Pancreas (tissue), 10 donors: ENCODE measurements around the gene PPARA. TPM values are rescaled to one million over a fixed set of nuclear protein-coding genes. Genes with fewer than 3 reads are reported as not detected.
A peak's percentile ranks its signal among the peaks of the same experiment; 100 is the strongest.
"Not testable (repeated sequence)": the region's sequence is repeated elsewhere in the genome, so short reads cannot be mapped to it uniquely, and the experiment has no call there.

Source experiments
- ATAC-seq, 4 donors: fragments of 200-7000 bp; cut with Tn5 transposase; one replicate each; pipeline versions ENCODE4 v1.8.0 to v1.9.1; 2020; ENCODE audit warnings: mild to moderate bottlenecking in 4 of 4, moderate library complexity in 4 of 4
- DNase-seq, 6 donors: peaks; one replicate each; pipeline ENCODE4 v3.0.0-alpha.2; 2020
- FAIRE-seq: peaks from 2 replicates; lab custom pipeline; 2012; peaks lifted over from hg19 to GRCh38; lab: Jason Lieb, UNC
- H3K27ac ChIP-seq, 4 donors: fragments of 200-600 bp; sonication (generic); 1 replicate in 3 of 4; 2 replicates in 1 of 4; pipeline versions ENCODE4 v1.5.0 to v1.8.0; 2020
- H3K27me3 ChIP-seq, 4 donors: fragments of 200-600 bp; one replicate each; pipeline ENCODE4 v1.8.0; 2021
- H3K36me3 ChIP-seq, 3 donors: fragments of 200-600 bp; sonication (generic) in 1 of 3; one replicate each; pipeline versions ENCODE4 v1.5.0 to v1.8.0; 2020 to 2021
- H3K4me1 ChIP-seq, 3 donors: fragments of 200-600 bp; one replicate each; pipeline ENCODE4 v1.8.0; 2021
- H3K4me3 ChIP-seq, 4 donors: fragments of 200-600 bp; sonication (generic) in 2 of 4; one replicate each; pipeline versions ENCODE4 v1.5.0 to v1.8.0; 2020 to 2021
- H3K9me3 ChIP-seq, 4 donors: fragments of 200-600 bp; one replicate each; pipeline ENCODE4 v1.8.0; 2021
- WGBS, 2 donors: extraction: QIAGEN DNeasy Blood & Tissue Kit; methylation state at CpG; one replicate each; pipeline ENCODE4 v1.1.7; 2013; 5-methylcytosine and 5-hydroxymethylcytosine counted together
- intact Hi-C, 3 donors: fragments of 100-400 bp; cut with DNase I; formaldehyde crosslinking; loops; one replicate each; pipeline versions ENCODE4 v1.11.1 to v1.14.2; 2022
- polyA plus RNA-seq, 2 donors: library from polyadenylated mRNA; stranded (reverse); fragments of 200-250 nt; gene quantifications; one replicate each; pipeline ENCODE4 v1.2.3, GENCODE V29; 2013
- total RNA-seq, 6 donors: library from RNA; stranded (reverse); fragmentation: NEBNext Ultra II Directional in 4 of 6; extraction: Animal tissue kit (Norgen Biotek cat#: 25700) in 4 of 6; gene quantifications; one replicate each; pipeline versions ENCODE4 v1.2.1 to v1.2.4, GENCODE V29; 2021 to 2023
- TF ChIP-seq, protein P1 (sequence below), 4 donors: fragments of 200-600 bp; sonication (generic) in 3 of 4; IDR thresholded peaks; one replicate each; pipeline versions ENCODE4 v1.5.0 to v1.8.0; 2021; ENCODE audit warnings: antibody characterized with exemption in 4 of 4
- donor health status: healthy with polysubstance abuse.
- donor health status: DM: no; HTN: no; CAD: no; lungs with moderate emphysema.
- donor health status: DM: no; HTN: no; CAD: no.
- donor health status: control.
- donor health status: control.
- donor health status: Bipolar disorder and iron deficiency.
- donor health status: DM: yes; HTN: yes; CAD: no.
- donor health status: DM: no; HTN: no; CAD: no.
- donor health status: DM: no; HTN: no; CAD: no.
- donor health status: DM: yes; HTN: yes; CAD: no.

The PPARA gene
- total and polyA plus RNA-seq, 8 donors: 4.1 to 24.5 (median 14.7) TPM

DNA sequence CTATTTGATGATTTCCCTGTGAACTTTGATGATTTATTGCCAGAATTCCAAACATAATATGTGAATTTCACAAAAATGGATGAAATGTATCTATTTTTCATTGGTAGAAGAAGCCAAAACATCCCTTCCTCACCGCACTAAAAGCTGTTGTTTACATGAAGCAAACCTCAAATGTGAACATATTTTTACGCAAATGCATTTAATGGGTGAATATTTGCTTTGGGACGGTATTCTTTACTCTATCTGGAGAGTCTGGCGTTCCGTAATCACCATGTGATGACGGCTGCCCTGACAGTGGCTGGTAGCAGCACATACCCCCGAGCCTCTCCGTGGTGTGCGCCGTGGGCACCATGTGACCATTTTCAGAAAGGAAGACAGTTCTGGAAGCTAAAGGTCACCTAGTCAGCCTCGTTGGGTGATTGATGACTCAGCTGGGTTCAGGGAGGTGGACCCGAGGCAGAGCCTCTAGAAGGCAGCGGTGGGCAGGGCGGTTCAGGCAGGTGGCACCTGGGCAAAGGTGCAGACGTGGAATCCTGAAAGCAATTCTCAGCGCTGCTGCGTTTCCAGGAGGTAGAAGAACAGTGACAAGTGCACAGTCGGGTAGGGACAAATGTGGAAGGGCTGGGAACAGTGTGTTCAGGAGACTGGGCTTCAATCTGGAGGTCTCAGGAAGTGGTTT is 45.3 kb downstream of the PPARA start:
- Histone ChIP-seq H3K27me3 (no peaks in the 10 kb centered on the region), H3K4me3 (no peak overlapping the region), H3K9me3 (no peaks in the 10 kb centered on the region), H3K27ac (no peak overlapping the region), H3K36me3 (peaks cover 6 to 19% (median 8%) of the 10 kb centered on the region in 3 donors), H3K4me1 (no peaks in the 10 kb centered on the region)
- TF ChIP-seq, protein P1, sequence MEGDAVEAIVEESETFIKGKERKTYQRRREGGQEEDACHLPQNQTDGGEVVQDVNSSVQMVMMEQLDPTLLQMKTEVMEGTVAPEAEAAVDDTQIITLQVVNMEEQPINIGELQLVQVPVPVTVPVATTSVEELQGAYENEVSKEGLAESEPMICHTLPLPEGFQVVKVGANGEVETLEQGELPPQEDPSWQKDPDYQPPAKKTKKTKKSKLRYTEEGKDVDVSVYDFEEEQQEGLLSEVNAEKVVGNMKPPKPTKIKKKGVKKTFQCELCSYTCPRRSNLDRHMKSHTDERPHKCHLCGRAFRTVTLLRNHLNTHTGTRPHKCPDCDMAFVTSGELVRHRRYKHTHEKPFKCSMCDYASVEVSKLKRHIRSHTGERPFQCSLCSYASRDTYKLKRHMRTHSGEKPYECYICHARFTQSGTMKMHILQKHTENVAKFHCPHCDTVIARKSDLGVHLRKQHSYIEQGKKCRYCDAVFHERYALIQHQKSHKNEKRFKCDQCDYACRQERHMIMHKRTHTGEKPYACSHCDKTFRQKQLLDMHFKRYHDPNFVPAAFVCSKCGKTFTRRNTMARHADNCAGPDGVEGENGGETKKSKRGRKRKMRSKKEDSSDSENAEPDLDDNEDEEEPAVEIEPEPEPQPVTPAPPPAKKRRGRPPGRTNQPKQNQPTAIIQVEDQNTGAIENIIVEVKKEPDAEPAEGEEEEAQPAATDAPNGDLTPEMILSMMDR (IDR thresholded peaks at IDR 0.05): no peak
- intact Hi-C loops: no loop called here
- DNase-seq (no peak), ATAC-seq (peak in 3 of 4 donors; percentile 14 to 71 (median 61)), FAIRE-seq (no peak)
- 86 to 88% methylated on average over 18 of the region's 18 CpGs for WGBS, 2 donors

DNA sequence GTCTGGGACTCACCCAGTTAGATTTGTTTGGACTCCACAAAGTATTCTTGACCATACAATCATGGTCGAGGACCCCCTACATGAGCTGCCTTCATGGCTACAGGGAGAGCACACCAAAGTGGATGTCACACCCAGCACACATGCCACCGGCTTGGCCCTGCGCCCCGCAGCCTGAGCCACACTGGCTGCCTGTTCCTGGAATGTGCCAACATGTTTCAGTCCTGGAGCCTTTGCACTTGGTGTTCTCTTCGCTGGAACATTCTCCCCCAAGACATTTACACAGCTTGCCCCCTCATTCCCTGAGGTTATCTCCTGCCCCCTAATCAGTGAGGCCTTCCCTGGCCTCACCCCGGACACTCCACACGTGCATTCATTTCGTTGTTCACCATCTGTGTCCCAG is 46.0 kb downstream of the PPARA start:
- intact Hi-C loops: no loop called here
- Histone ChIP-seq H3K9me3 (no peaks in the 10 kb centered on the region), H3K4me3 (no peak overlapping the region), H3K4me1 (no peaks in the 10 kb centered on the region), H3K27me3 (no peaks in the 10 kb centered on the region), H3K36me3 (peaks cover 6 to 23% (median 8%) of the 10 kb centered on the region in 3 donors), H3K27ac (no peak overlapping the region)
- 80 to 82% methylated on average over 8 of the region's 8 CpGs for WGBS, 2 donors
- no peak for FAIRE-seq
- ATAC-seq: peak in 3 of 4 donors; percentile 44 to 60 (median 53)
- TF ChIP-seq, protein P1 (IDR thresholded peaks at IDR 0.05): no peak
- peak in 1 of 6 donors; percentile 37 for DNase-seq

DNA sequence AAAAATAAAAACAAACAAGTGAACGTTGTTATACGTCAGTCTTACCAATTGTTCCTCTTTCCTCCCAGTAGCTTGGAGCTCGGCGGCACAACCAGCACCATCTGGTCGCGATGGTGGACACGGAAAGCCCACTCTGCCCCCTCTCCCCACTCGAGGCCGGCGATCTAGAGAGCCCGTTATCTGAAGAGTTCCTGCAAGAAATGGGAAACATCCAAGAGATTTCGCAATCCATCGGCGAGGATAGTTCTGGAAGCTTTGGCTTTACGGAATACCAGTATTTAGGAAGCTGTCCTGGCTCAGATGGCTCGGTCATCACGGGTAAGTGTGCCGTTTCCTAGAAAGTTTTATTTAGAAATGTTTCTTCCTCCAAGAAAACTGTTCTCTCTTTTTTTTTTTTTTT is 47.9 kb downstream of the PPARA start:
- Histone ChIP-seq H3K27me3 (no peaks in the 10 kb centered on the region), H3K4me3 (no peak overlapping the region), H3K36me3 (peaks cover 6 to 23% (median 8%) of the 10 kb centered on the region in 3 donors), H3K4me1 (no peaks in the 10 kb centered on the region), H3K9me3 (no peaks in the 10 kb centered on the region), H3K27ac (no peak overlapping the region)
- DNase-seq (no peak), FAIRE-seq (no peak), ATAC-seq (no peak)
- intact Hi-C loops: no loop called here
- TF ChIP-seq, protein P1 (IDR thresholded peaks at IDR 0.05): no peak
- WGBS, 2 donors: 91 to 92% methylated on average over 18 of the region's 18 CpGs

DNA sequence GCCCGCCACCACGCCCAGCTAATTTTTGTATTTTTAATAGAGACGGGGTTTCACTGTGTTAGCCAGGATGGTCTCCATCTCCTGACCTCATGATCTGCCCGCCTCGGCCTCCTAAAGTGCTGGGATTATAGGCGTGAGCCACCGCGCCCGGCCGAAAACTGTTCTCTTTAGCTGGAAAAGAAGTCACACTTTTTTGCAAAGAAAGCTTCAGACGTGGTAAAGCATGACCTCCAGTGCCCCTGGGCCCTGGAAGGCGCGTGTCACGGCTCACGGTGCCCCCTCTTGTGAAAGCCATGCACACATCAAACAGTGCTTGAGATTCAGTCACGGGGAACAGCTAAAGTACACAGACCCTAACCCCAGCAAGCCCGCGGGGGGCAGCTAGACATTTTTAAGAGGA is 48.5 kb downstream of the PPARA start:
- H3K4me1 ChIP-seq, H3K27ac ChIP-seq, H3K27me3 ChIP-seq, FAIRE-seq, H3K9me3 ChIP-seq, intact Hi-C loops, DNase-seq, H3K4me3 ChIP-seq, ATAC-seq: not testable (repeated sequence)
- WGBS, 2 donors: 96 to 97% methylated on average over 16 to 18 of the region's 18 CpGs
- H3K36me3 ChIP-seq: peaks cover 6 to 23% (median 8%) of the 10 kb centered on the region in 3 donors

DNA sequence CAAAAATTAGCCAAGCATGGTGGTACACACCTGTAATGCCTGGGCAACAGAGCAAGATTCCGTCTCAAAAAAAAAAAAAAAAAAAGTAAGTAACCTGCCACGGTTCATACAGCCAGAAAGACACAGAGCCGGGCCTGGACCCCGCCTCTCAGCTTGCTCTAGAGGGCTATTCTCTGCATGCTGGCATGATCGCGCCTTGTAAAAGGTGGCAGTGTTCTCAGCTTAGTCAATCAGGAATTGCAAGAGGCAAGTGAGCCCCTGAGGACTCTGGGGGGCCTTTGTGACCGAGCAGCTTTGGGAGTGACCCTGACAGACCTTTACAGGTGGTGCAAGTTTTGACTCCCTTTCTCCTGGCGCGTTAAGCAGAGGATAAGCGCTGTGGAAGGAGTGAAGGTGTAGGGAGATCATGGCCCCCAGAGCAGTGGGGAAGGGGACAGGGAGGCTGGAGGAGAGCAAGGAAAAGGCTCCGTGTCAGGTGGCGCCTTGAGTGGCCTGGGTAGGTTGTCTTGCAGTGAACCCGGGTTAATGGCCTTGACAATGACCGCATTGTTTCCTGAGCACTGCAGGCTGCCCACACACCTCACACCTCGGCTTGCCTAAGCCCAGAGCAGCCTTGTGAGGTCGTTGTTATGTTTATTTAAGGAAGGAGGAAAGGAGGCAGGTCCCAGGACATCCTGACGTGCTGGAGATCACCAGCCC is 50.9 kb downstream of the PPARA start:
- Histone ChIP-seq H3K27ac (peak overlapping the region in 1 of 4 donors; percentile 30), H3K4me3 (no peak overlapping the region), H3K36me3 (peaks cover 6 to 23% (median 8%) of the 10 kb centered on the region in 3 donors), H3K4me1 (no peaks in the 10 kb centered on the region), H3K27me3 (no peaks in the 10 kb centered on the region), H3K9me3 (no peaks in the 10 kb centered on the region)
- TF ChIP-seq, protein P1 (IDR thresholded peaks at IDR 0.05): no peak
- no peak for FAIRE-seq
- DNase-seq: peak in 1 of 6 donors; percentile 16
- intact Hi-C loops: no loop called here
- peak; percentile 43 to 82 (median 70) for ATAC-seq
- 62 to 66% methylated on average over 17 of the region's 17 CpGs for WGBS, 2 donors
